Measurements from ENCODE around the gene DMXL1. TPM values are rescaled to one million over a fixed set of nuclear protein-coding genes. Genes with fewer than 3 reads are reported as not detected.

DMXL1 gene
- total RNA-seq, 1 donor from 2014 or later, result 56.5 TPM

GRCh38 chr5:119078861-119079260, 8.0 kb downstream of the DMXL1 start:
- intact Hi-C loops (cut with DNase I), result no loop called here
- Histone ChIP-seq H3K36me3 (no peaks in the 10 kb centered on the region), H3K27ac (no peak overlapping the region), H3K9me3 (no peaks in the 10 kb centered on the region), H3K27me3 (no peaks in the 10 kb centered on the region), H3K4me3 (no peak overlapping the region), H3K4me1 (peaks cover 60% of the 10 kb centered on the region)
- no peak for TF ChIP-seq POLR2AphosphoS5 (IDR thresholded peaks at IDR 0.05; ENCODE audit: insufficient read depth in 1 of 2, low read depth in 1 of 2)
- DNase-seq (ENCODE audit: extremely low spot score in 2 of 2), result no peak

- no peak overlapping the region for H3K4me3 ChIP-seq
- intact Hi-C loops (cut with DNase I), result no loop called here
- H3K4me1 ChIP-seq, result peaks cover 54% of the 10 kb centered on the region
- no peaks in the 10 kb centered on the region for H3K36me3 ChIP-seq
- no peak for TF ChIP-seq POLR2A (IDR thresholded peaks at IDR 0.05)
- TF ChIP-seq POLR2AphosphoS5 (IDR thresholded peaks at IDR 0.05; ENCODE audit: insufficient read depth in 1 of 2, low read depth in 1 of 2), result no peak
- TF ChIP-seq CTCF (IDR thresholded peaks at IDR 0.05), result no peak
- no peak overlapping the region for H3K27ac ChIP-seq
- no peaks in the 10 kb centered on the region for H3K27me3 ChIP-seq
- H3K9me3 ChIP-seq, result no peaks in the 10 kb centered on the region
- no peak for DNase-seq (ENCODE audit: extremely low spot score in 2 of 2)
Observed at GRCh38 chr5:119079318-119079921, 8.5 kb downstream of the DMXL1 start.

GRCh38 chr5:119080936-119081335, 10.0 kb downstream of the DMXL1 start:
- H3K4me1 ChIP-seq, result peaks cover 43% of the 10 kb centered on the region
- H3K4me3 ChIP-seq, result no peak overlapping the region
- no peaks in the 10 kb centered on the region for H3K9me3 ChIP-seq
- no peaks in the 10 kb centered on the region for H3K27me3 ChIP-seq
- no peak overlapping the region for H3K27ac ChIP-seq
- DNase-seq (ENCODE audit: extremely low spot score in 2 of 2), result no peak
- intact Hi-C loops (cut with DNase I), result no loop called here
- no peaks in the 10 kb centered on the region for H3K36me3 ChIP-seq
- no peak for TF ChIP-seq POLR2AphosphoS5 (IDR thresholded peaks at IDR 0.05; ENCODE audit: insufficient read depth in 1 of 2, low read depth in 1 of 2)
- TF ChIP-seq CTCF (IDR thresholded peaks at IDR 0.05), result no peak
- TF ChIP-seq POLR2A (IDR thresholded peaks at IDR 0.05), result no peak

GRCh38 chr5:119082691-119083090, 11.8 kb downstream of the DMXL1 start:
- Histone ChIP-seq H3K4me1 (peaks cover 29% of the 10 kb centered on the region), H3K4me3 (no peak overlapping the region), H3K9me3 (no peaks in the 10 kb centered on the region), H3K36me3 (no peaks in the 10 kb centered on the region), H3K27ac (no peak overlapping the region), H3K27me3 (no peaks in the 10 kb centered on the region)
- intact Hi-C loops (cut with DNase I), result no loop called here
- TF ChIP-seq CTCF (IDR thresholded peaks at IDR 0.05) (no peak), POLR2A (IDR thresholded peaks at IDR 0.05) (no peak), POLR2AphosphoS5 (IDR thresholded peaks at IDR 0.05; ENCODE audit: insufficient read depth in 1 of 2, low read depth in 1 of 2) (no peak)
- no peak for DNase-seq (ENCODE audit: extremely low spot score in 2 of 2)

GRCh38 chr5:119083679-119084078, 12.8 kb downstream of the DMXL1 start:
- Histone ChIP-seq H3K36me3 (no peaks in the 10 kb centered on the region), H3K27me3 (no peaks in the 10 kb centered on the region), H3K4me3 (no peak overlapping the region), H3K9me3 (no peaks in the 10 kb centered on the region), H3K4me1 (peaks cover 22% of the 10 kb centered on the region), H3K27ac (no peak overlapping the region)
- TF ChIP-seq CTCF (IDR thresholded peaks at IDR 0.05) (no peak), POLR2AphosphoS5 (IDR thresholded peaks at IDR 0.05; ENCODE audit: insufficient read depth in 1 of 2, low read depth in 1 of 2) (no peak), POLR2A (IDR thresholded peaks at IDR 0.05) (no peak)
- intact Hi-C loops (cut with DNase I), result no loop called here
- no peak for DNase-seq (ENCODE audit: extremely low spot score in 2 of 2)

Measured in vagina (tissue), 2 donors.